HEK293 (cell line): ENCODE data around the gene DPF3.

Experiments used
- CTCF ChIA-PET: fragments of 350-600 bp; formaldehyde crosslinking; extraction: SDS; loops from one replicate; lab custom pipeline; 2021; ENCODE audit warnings: antibody characterized with exemption; lab: Yijun Ruan, JAX
- POLR2A ChIA-PET: fragments of 300-600 bp; formaldehyde crosslinking; extraction: SDS; loops from one replicate; lab custom pipeline; 2020; ENCODE audit warnings: antibody characterized with exemption, inconsistent platforms; lab: Yijun Ruan, JAX
- H3K27ac ChIP-seq: fragments of 200-500 bp; sonication (Bioruptor generic); 2 replicates; pipeline ENCODE4 v1.5.1; 2014; ENCODE audit warnings: low read depth, low read length, control low read depth, inconsistent platforms; ENCODE audit errors: extremely low read depth
- H3K36me3 ChIP-seq, 2 experiments: fragments of 200-500 bp in 1 of 2; sonication (Bioruptor generic) in 1 of 2; 1 replicate in 1 of 2; 2 replicates in 1 of 2; pipeline ENCODE4 v1.5.1; 2014 to 2017; ENCODE audit warnings: inconsistent platforms in 2 of 2, low read length in 2 of 2; ENCODE audit not compliant: control insufficient read depth in 2 of 2, insufficient read depth in 1 of 2
- H3K4me1 ChIP-seq: fragments of 200-500 bp; sonication (Bioruptor generic); 2 replicates; pipeline ENCODE4 v1.5.1; 2014; ENCODE audit warnings: mild to moderate bottlenecking, low read length, inconsistent platforms; ENCODE audit not compliant: control insufficient read depth, insufficient read depth
- H3K4me3 ChIP-seq: 2 replicates; pipeline ENCODE4 v1.5.1; 2011; ENCODE audit warnings: low read depth, mild to moderate bottlenecking, control low read depth, low read length, moderate library complexity
- H3K9me3 ChIP-seq: fragments of 200-500 bp; sonication (Bioruptor generic); 2 replicates; pipeline ENCODE4 v1.5.1; 2014; ENCODE audit warnings: low read depth, low read length, inconsistent platforms; ENCODE audit not compliant: control insufficient read depth, insufficient read depth
- BCL11B ChIP-seq: fragments of 450-650 bp; formaldehyde crosslinking; IDR thresholded peaks from 2 replicates; pipeline ENCODE4 v1.5.1; 2016; ENCODE audit warnings: low read depth, missing biosample characterization, missing genetic modification characterization
- CTCF ChIP-seq: fragments of 450-650 bp; formaldehyde crosslinking; IDR thresholded peaks from 2 replicates; pipeline ENCODE4 v1.5.1; 2016; ENCODE audit warnings: missing biosample characterization, missing genetic modification characterization
- GLI2 ChIP-seq: fragments of 450-650 bp; formaldehyde crosslinking; IDR thresholded peaks from 2 replicates; pipeline ENCODE4; 2017; ENCODE audit warnings: missing biosample characterization, missing genetic modification characterization, low read depth, borderline replicate concordance
- HOXA7 ChIP-seq: sonication (generic); formaldehyde crosslinking; IDR thresholded peaks from 2 replicates; pipeline ENCODE4 v1.8.1; 2022; ENCODE audit warnings: missing genetic modification reagents, borderline replicate concordance
- HOXC10 ChIP-seq: sonication (generic); formaldehyde crosslinking; IDR thresholded peaks from 2 replicates; pipeline ENCODE4 v1.8.1; 2023; ENCODE audit warnings: mild to moderate bottlenecking, missing genetic modification reagents
- HOXD13 ChIP-seq: sonication (generic); formaldehyde crosslinking; IDR thresholded peaks from 2 replicates; pipeline ENCODE4 v1.8.0; 2022; ENCODE audit warnings: missing genetic modification reagents, borderline replicate concordance
- PATZ1 ChIP-seq: fragments of 450-650 bp; formaldehyde crosslinking; IDR thresholded peaks from 2 replicates; pipeline ENCODE4 v1.5.1; 2016; ENCODE audit warnings: missing biosample characterization, missing genetic modification characterization
- REST ChIP-seq: fragments of 450-650 bp; formaldehyde crosslinking; IDR thresholded peaks from 2 replicates; pipeline ENCODE4 v1.5.1; 2016; ENCODE audit warnings: missing biosample characterization, missing genetic modification characterization
- SETDB1 ChIP-seq: IDR thresholded peaks from one replicate; pipeline ENCODE4 v1.6.1; 2017; ENCODE audit warnings: mild to moderate bottlenecking, low read length, moderate library complexity, mixed read lengths; ENCODE audit not compliant: insufficient read length
- SP3 ChIP-seq: fragments of 450-650 bp; formaldehyde crosslinking; IDR thresholded peaks from 2 replicates; pipeline ENCODE4 v1.5.1; 2016; ENCODE audit warnings: missing biosample characterization, missing genetic modification characterization
- SP7 ChIP-seq: fragments of 450-650 bp; formaldehyde crosslinking; IDR thresholded peaks from 2 replicates; pipeline ENCODE4 v1.5.1; 2016; ENCODE audit warnings: missing biosample characterization, missing genetic modification characterization
- ZBTB1 ChIP-seq: fragments of 450-650 bp; formaldehyde crosslinking; IDR thresholded peaks from 2 replicates; pipeline ENCODE4 v1.5.1; 2016; ENCODE audit warnings: missing biosample characterization, missing genetic modification characterization
- ZBTB20 ChIP-seq: fragments of 450-650 bp; formaldehyde crosslinking; IDR thresholded peaks from 2 replicates; pipeline ENCODE4 v1.5.1; 2016; ENCODE audit warnings: missing biosample characterization, missing genetic modification characterization
- ZBTB48 ChIP-seq: fragments of 450-650 bp; formaldehyde crosslinking; IDR thresholded peaks from 2 replicates; pipeline ENCODE4 v1.5.1; 2016; ENCODE audit warnings: missing biosample characterization, missing genetic modification characterization
- ZNF112 ChIP-seq: fragments of 450-650 bp; formaldehyde crosslinking; IDR thresholded peaks from 2 replicates; pipeline ENCODE4 v1.5.0; 2017; ENCODE audit warnings: missing biosample characterization, missing genetic modification characterization
- ZNF169 ChIP-seq: fragments of 450-650 bp; formaldehyde crosslinking; IDR thresholded peaks from 2 replicates; pipeline ENCODE4 v1.5.1; 2016; ENCODE audit warnings: missing biosample characterization, missing genetic modification characterization
- ZNF18 ChIP-seq: fragments of 450-650 bp; formaldehyde crosslinking; IDR thresholded peaks from 2 replicates; pipeline ENCODE4 v1.5.1; 2016; ENCODE audit warnings: missing biosample characterization, missing genetic modification characterization
- ZNF2 ChIP-seq: fragments of 450-650 bp; formaldehyde crosslinking; IDR thresholded peaks from 2 replicates; pipeline ENCODE4 v1.5.1; 2016; ENCODE audit warnings: missing biosample characterization, missing genetic modification characterization
- ZNF221 ChIP-seq: fragments of 450-650 bp; formaldehyde crosslinking; IDR thresholded peaks from 2 replicates; pipeline ENCODE4 v1.5.1; 2017; ENCODE audit warnings: missing biosample characterization, missing genetic modification characterization, borderline replicate concordance
- ZNF266 ChIP-seq: fragments of 450-650 bp; formaldehyde crosslinking; IDR thresholded peaks from 2 replicates; pipeline ENCODE4 v1.5.1; 2016; ENCODE audit warnings: missing biosample characterization, missing genetic modification characterization, low read depth
- ZNF37A ChIP-seq: fragments of 450-650 bp; IDR thresholded peaks from 2 replicates; pipeline ENCODE4 v1.5.1; 2018; ENCODE audit warnings: missing biosample characterization, missing genetic modification characterization
- ZNF394 ChIP-seq: fragments of 450-650 bp; formaldehyde crosslinking; IDR thresholded peaks from 2 replicates; pipeline ENCODE4 v1.5.1; 2016; ENCODE audit warnings: missing biosample characterization, missing genetic modification characterization, mild to moderate bottlenecking, moderate library complexity, borderline replicate concordance
- ZNF449 ChIP-seq: fragments of 450-650 bp; formaldehyde crosslinking; IDR thresholded peaks from 2 replicates; pipeline ENCODE4 v1.5.1; 2017; ENCODE audit warnings: missing biosample characterization, mild to moderate bottlenecking, missing genetic modification characterization, moderate library complexity
- ZNF514 ChIP-seq: fragments of 450-650 bp; formaldehyde crosslinking; IDR thresholded peaks from 2 replicates; pipeline ENCODE4 v1.5.1; 2016; ENCODE audit warnings: missing biosample characterization, missing genetic modification characterization
- ZNF571 ChIP-seq: fragments of 450-650 bp; formaldehyde crosslinking; IDR thresholded peaks from 2 replicates; pipeline ENCODE4 v1.5.0; 2017; ENCODE audit warnings: missing biosample characterization, missing genetic modification characterization
- ZNF639 ChIP-seq: fragments of 450-650 bp; formaldehyde crosslinking; IDR thresholded peaks from 2 replicates; pipeline ENCODE4 v1.5.1; 2016; ENCODE audit warnings: missing biosample characterization, missing genetic modification characterization

DPF3 gene

GRCh38 chr14:72730468-72730867, 163.4 kb downstream of the DPF3 start:
- Histone ChIP-seq H3K9me3 (no peaks in the 10 kb centered on the region), H3K36me3 (no peaks in the 10 kb centered on the region), H3K27ac (no peak overlapping the region), H3K4me1 (no peaks in the 10 kb centered on the region), H3K4me3 (no peak overlapping the region)
- no peak for TF ChIP-seq ZNF221 (tag by site-specific recombination)
- TF ChIP-seq ZNF449 (tag by site-specific recombination): no peak
- no peak for TF ChIP-seq ZBTB48 (tag by site-specific recombination)
- TF ChIP-seq SP7 (tag by site-specific recombination): no peak
- no peak for TF ChIP-seq ZNF514
- TF ChIP-seq ZNF639: no peak
- no peak for TF ChIP-seq HOXA7 (CRISPR knock-in tag)
- TF ChIP-seq HOXD13 (CRISPR knock-in tag): no peak
- no peak for TF ChIP-seq ZNF169 (tag by site-specific recombination)
- no peak for TF ChIP-seq ZBTB20 (tag by site-specific recombination)
- CTCF ChIA-PET: no interaction called here
- POLR2A ChIA-PET: no interaction called here

- Histone ChIP-seq H3K4me3 (no peak overlapping the region), H3K4me1 (no peaks in the 10 kb centered on the region), H3K36me3 (no peaks in the 10 kb centered on the region), H3K27ac (no peak overlapping the region), H3K9me3 (no peaks in the 10 kb centered on the region)
- CTCF ChIA-PET: no interaction called here
- POLR2A ChIA-PET: no interaction called here
- no peak for TF ChIP-seq ZNF37A (tag by site-specific recombination)
- no peak for TF ChIP-seq ZNF18 (tag by site-specific recombination)
- TF ChIP-seq ZNF112: no peak
- TF ChIP-seq ZBTB1 (tag by site-specific recombination): no peak
- no peak for TF ChIP-seq CTCF (tag by site-specific recombination)
- no peak for TF ChIP-seq HOXC10 (CRISPR knock-in tag)
- TF ChIP-seq ZNF266 (tag by site-specific recombination): no peak
- no peak for TF ChIP-seq REST
- TF ChIP-seq GLI2 (tag by site-specific recombination): no peak
- no peak for TF ChIP-seq BCL11B (tag by site-specific recombination)
- no peak for TF ChIP-seq SP3
- TF ChIP-seq ZNF2: no peak
- no peak for TF ChIP-seq ZNF571 (tag by site-specific recombination)
- TF ChIP-seq SETDB1: no peak
- no peak for TF ChIP-seq PATZ1 (tag by site-specific recombination)
- TF ChIP-seq ZNF394 (tag by site-specific recombination): no peak
Measured at GRCh38 chr14:72726444-72726843, 167.5 kb downstream of the DPF3 start.
